RWPE2 (cell line): Measurements from ENCODE around the gene ASB1.

Experiments used
- ATAC-seq: fragments of 200-7000 bp; cut with Tn5 transposase; 3 replicates; pipeline ENCODE4 v1.9.1; 2021; ENCODE audit warnings: low read depth
- DNase-seq: peaks from one replicate; pipeline ENCODE4 v3.0.0-alpha.2; 2020; ENCODE audit warnings: low spot score
- H3K27ac ChIP-seq: fragments of 450-650 bp; 2 replicates; pipeline ENCODE4 v1.5.1; 2017; ENCODE audit warnings: mild to moderate bottlenecking; ENCODE audit not compliant: poor library complexity, severe bottlenecking
- H3K27me3 ChIP-seq: fragments of 250-450 bp; sonication (Bioruptor Pico); 2 replicates; pipeline ENCODE4 v1.5.1; 2021; ENCODE audit warnings: mild to moderate bottlenecking, moderate library complexity; ENCODE audit not compliant: insufficient read depth, poor library complexity, severe bottlenecking
- H3K36me3 ChIP-seq: fragments of 250-450 bp; sonication (Bioruptor Pico); 2 replicates; pipeline ENCODE4 v1.5.1; 2020; ENCODE audit warnings: low read depth, mild to moderate bottlenecking, moderate library complexity
- H3K4me1 ChIP-seq: fragments of 250-450 bp; sonication (Bioruptor Pico); 2 replicates; pipeline ENCODE4 v1.5.1; 2021; ENCODE audit warnings: mild to moderate bottlenecking, moderate library complexity; ENCODE audit not compliant: insufficient read depth, poor library complexity, severe bottlenecking
- H3K4me3 ChIP-seq: fragments of 250-450 bp; sonication (Bioruptor Pico); 2 replicates; pipeline ENCODE4 v1.5.1; 2021; ENCODE audit warnings: mild to moderate bottlenecking, moderate library complexity; ENCODE audit not compliant: severe bottlenecking
- H3K9me3 ChIP-seq: fragments of 250-450 bp; sonication (Bioruptor Pico); 2 replicates; pipeline ENCODE4 v1.5.1; 2021; ENCODE audit warnings: mild to moderate bottlenecking, moderate library complexity; ENCODE audit not compliant: severe bottlenecking
- CTCF ChIP-seq: fragments of 450-650 bp; IDR thresholded peaks from one replicate; pipeline ENCODE4 v1.5.1; 2017; ENCODE audit warnings: mild to moderate bottlenecking, moderate library complexity; ENCODE audit not compliant: poor library complexity, severe bottlenecking

The ASB1 gene

DNA sequence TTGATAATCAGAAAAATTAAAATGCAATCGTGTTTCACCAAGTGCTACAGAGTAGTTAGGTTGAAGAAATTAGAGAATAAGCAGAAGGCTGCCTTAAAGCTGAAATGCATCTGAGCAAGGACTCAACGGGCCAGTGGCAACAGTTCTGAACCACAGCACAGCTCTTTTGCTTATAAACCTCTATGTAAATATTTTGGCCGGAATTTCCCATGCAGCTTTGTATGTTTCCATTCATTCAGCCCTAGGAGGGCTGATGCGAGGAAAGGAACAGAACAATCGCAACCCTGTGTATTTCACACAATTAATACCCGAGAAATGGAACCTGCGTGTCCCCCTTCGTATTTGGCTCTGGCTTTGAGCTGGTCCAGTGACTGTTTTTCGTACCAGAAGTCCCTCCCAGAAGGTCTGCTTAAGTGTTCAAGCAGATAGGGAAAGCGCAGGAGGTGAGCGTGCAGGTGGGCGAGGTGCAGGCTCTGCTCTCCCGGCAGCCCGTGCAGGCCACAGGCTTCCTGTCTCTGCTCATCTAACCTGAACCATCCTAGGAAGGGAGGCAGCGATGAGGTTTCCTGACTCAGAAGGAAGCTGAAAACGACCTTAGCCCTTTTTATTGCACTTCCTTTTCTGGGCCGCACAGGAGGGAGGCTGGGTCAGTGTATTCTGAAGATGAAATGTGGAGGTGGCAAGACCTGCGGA, 67.3 kb downstream of the ASB1 start:
- no peak overlapping the region for H3K4me3 ChIP-seq
- no peak for DNase-seq

GRCh38 chr2:238494573-238494961, 67.8 kb downstream of the ASB1 start:
- ATAC-seq (no peak), DNase-seq (no peak)
- H3K27me3 ChIP-seq = no peaks in the 10 kb centered on the region
- H3K27ac ChIP-seq = no peak overlapping the region
- TF ChIP-seq CTCF = no peak
- H3K36me3 ChIP-seq = no peaks in the 10 kb centered on the region
- no peaks in the 10 kb centered on the region for H3K9me3 ChIP-seq
- no peak overlapping the region for H3K4me3 ChIP-seq
- no peaks in the 10 kb centered on the region for H3K4me1 ChIP-seq

More for the DNA sequence above, 67.3 kb downstream of the ASB1 start:
- no peaks in the 10 kb centered on the region for H3K27me3 ChIP-seq
- no peak for TF ChIP-seq CTCF
- no peak for ATAC-seq
- no peaks in the 10 kb centered on the region for H3K36me3 ChIP-seq
- no peaks in the 10 kb centered on the region for H3K4me1 ChIP-seq
- no peaks in the 10 kb centered on the region for H3K9me3 ChIP-seq
- H3K27ac ChIP-seq = no peak overlapping the region

DNA sequence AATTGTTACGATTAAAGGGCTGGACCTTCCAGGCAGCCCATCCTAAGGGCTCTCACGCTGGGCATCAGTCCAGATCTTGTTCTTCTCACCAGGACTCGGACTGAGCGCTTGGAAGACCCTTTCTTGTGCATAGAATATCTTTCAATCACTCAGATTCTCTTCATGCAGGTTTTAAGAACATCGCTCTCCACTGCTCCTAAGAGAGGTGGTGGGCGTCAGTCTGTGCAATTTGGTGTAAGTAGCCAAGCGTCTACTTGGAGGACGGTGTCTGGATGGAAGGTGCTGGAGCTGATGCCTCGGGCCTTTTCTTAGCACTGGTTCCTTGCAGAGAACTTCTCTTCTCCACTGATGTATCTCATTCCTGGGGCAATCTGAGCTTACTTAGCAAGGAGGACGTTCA, 68.7 kb downstream of the ASB1 start:
- TF ChIP-seq CTCF = no peak
- Histone ChIP-seq H3K9me3 (no peaks in the 10 kb centered on the region), H3K4me3 (no peak overlapping the region), H3K27me3 (no peaks in the 10 kb centered on the region), H3K4me1 (no peaks in the 10 kb centered on the region), H3K36me3 (no peaks in the 10 kb centered on the region), H3K27ac (no peak overlapping the region)
- DNase-seq (no peak), ATAC-seq (no peak)

DNA sequence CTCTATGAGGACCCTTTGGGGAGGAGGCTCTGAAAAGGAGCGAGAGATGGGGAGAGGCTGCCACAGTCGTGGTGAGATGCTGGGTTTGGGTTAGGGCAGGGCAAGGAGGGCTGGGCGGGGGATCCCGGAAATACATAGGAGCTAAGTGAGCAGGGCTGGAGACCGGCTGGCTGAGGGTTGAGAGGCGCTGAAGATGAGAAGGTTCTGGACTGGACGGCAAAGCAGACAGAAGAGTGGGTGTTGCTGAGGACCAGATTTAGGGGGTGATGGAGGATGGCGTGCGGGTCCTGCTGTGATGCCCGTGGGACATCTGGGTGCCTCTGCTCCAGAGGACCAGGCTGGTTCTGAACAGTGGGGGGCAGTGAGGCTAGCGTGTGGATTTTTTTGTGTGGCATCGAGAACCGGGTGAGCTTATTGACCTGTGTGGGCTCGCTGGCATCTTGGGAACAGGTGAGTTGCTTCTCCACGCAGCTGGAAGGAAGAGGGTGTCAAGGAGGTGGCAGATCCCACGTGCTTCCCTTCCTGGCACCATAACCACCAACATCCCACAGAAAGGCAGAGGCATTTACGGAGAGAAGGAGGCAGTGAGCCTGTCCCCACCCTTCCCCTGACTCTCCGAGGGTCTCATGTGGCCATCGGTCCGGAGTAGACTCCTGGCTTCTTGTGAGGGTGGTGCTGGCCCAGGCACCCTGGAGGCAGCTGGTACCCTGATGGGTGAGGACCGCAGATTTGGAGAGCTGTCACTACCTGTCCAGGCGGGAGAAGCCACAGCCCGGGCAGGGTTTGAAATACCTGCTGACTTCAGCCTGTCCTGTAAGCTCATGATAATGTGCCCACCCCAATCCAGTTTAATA, 70.3 kb downstream of the ASB1 start:
- H3K4me1 ChIP-seq = no peaks in the 10 kb centered on the region
- DNase-seq (no peak), ATAC-seq (no peak)
- no peaks in the 10 kb centered on the region for H3K27me3 ChIP-seq
- no peaks in the 10 kb centered on the region for H3K36me3 ChIP-seq
- TF ChIP-seq CTCF = no peak
- H3K9me3 ChIP-seq = no peaks in the 10 kb centered on the region
- H3K27ac ChIP-seq = no peak overlapping the region
- no peak overlapping the region for H3K4me3 ChIP-seq

GRCh38 chr2:238497610-238498005, 70.9 kb downstream of the ASB1 start:
- ATAC-seq = no peak
- Histone ChIP-seq H3K4me1 (no peaks in the 10 kb centered on the region), H3K27ac (no peak overlapping the region), H3K4me3 (no peak overlapping the region), H3K36me3 (no peaks in the 10 kb centered on the region), H3K9me3 (no peaks in the 10 kb centered on the region), H3K27me3 (no peaks in the 10 kb centered on the region)
- no peak for TF ChIP-seq CTCF
- no peak for DNase-seq
